HG03135 (cell line): ENCODE measurements around the gene ITLN2.
"Not testable (repeated sequence)": the region's sequence is repeated elsewhere in the genome, so short reads cannot be mapped to it uniquely, and the experiment has no call there.

ENCODE experiments used
- ATAC-seq: cut with Tn5 transposase; IDR thresholded peaks from one replicate; pipeline ENCODE4 v1.9.1; 2021; ENCODE audit warnings: mild to moderate bottlenecking, moderate library complexity; ENCODE audit not compliant: unreplicated experiment

The ITLN2 gene

DNA sequence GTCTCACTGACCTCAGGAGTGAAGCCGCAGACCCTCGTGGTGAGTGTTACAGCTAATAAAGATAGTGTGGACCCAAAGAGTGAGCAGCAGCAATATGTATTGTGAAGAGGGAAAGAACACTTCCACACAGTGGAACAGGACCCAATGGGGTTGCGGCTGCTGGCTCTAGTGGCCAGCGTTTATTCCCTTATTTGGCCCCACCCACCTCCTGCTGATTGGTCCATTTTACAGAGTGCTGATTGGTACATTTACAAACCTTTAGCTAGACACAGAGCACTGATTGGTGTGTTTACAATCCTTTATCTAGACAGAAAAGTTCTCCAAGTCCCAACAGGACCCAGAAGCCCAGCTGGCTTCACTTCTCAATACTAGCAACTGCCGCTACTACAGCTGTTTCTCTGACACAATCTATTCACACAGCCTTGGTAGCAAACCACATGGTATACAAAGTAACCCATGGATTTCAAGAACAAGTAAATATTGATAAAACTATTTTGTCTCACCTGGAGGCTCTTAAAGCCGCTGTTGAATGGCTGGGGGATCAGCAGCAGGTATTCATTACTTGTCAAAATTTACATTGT is 44.3 kb downstream of the ITLN2 start:
- ATAC-seq = no peak

DNA sequence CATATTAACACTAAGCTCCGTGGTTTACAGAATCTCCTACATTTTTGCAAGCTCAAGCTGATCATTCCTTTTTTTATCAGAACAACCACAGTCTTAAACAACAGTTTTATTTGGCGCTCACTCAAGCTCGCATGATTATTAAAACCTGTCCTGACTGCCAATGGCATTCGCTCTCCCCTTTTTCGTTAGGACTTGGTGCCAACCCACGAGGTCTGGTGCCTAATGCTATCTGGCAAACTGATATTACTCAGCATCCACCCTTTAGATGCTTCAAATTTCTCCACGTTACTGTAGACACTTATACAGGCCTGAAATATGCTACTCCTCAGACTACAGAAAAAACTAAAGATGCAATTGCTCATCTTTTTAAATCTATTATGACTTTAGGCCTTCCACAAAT is 46.6 kb downstream of the ITLN2 start:
- no peak for ATAC-seq

DNA sequence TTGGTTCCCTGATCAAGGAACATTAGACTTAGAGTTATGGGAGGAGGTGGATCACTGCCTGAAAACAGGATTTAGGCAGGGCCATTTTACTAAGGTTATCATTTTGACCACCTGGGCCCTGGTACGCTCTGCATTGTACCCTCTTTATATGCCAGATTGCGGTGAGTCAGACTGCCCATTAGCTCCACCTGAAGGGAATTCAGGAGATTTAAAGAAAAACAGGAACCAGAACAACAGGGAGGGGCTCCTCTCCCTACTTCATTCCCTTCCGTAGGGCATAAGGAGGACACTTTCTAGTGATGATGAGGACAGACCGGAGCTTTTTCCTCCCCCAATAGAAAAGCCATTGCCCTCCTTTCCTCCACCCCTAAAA is 49.0 kb downstream of the ITLN2 start:
- ATAC-seq = no peak

- no peak for ATAC-seq
Measured at GRCh38 chr1:160904783-160905616, 49.6 kb downstream of the ITLN2 start.

DNA sequence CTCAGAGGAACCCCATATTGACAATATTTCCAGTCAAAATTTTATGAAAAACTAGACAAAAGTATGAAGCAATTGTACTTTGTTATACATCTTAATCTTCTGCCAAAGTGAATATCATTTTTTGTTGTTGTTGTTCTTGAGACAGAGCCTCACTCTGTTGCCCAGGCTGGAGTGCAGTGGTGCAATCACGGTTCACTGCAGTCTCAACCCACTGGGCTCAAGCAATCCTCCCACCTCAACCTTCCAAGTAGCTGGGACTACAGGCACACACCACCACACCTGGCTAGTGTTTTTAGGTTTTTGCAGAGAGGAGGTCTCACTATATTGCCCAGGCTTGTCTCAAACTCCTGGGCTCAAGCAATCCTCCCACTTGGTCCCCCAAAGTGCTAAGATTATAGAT is 52.4 kb downstream of the ITLN2 start:
- not testable (repeated sequence) for ATAC-seq

DNA sequence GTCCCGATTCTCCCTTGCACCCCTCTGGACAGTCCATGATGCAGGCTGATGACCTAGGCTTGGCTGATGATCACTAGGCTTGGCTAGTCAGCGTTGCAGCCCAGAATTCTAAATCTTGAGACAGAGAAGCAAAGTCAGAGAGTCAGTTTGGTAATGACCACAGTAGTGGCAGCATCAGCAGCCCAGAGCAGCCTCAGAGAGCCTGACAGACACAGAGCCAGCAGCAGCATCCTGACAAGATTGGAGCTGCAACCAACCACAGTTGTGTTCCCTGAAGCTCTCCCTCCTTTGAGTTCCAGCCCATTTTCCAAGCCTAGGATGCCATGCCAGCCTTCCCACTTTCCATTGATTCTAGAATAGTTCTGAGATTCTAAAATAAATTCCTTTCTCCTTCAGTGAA is 52.8 kb downstream of the ITLN2 start:
- ATAC-seq = no peak

GRCh38 chr1:160900683-160901082 is 53.9 kb downstream of the ITLN2 start:
- ATAC-seq = not testable (repeated sequence)
